ENCODE measurements around the gene EFCAB12.
A peak's percentile ranks its signal among the peaks of the same experiment; 100 is the strongest.

EFCAB12 gene

DNA sequence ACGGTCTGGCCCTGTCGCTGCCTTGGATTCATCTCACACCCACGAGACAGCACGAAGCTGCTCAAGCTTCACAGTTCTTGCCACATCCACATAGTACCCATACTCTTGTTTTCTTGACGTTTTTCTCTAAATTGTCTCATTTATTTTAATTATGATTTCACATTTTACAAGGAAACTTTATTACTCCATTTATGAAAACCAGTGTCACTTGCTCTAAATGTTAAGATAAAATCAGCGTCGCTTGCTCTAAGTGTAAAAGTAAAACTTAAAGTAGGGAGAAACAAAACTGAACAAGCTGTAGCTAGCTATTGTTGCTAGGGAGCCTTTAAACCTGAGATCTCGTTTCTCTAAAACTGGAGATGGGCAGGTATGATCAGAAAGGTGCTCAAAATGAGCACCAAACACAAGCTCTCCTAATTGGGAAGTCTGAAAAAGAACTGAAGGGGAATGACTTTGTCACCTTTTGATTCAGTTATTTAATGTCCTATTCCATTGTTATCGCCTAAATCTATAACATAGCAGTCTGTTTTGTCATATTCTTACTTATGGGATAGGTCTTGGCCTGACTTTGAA lies 12.3 kb upstream of the EFCAB12 start:
- Histone ChIP-seq H3K36me3 (peaks cover 26% of the 10 kb centered on the region), H3K27me3 (no peaks in the 10 kb centered on the region), H3K4me3 (ENCODE audit: low read depth in 1 of 2, low read length in 1 of 2) (peak overlapping the region; percentile 79 to 87), H3K9me3 (no peaks in the 10 kb centered on the region), H3K4me1 (ENCODE audit: control insufficient read depth in 1 of 2, insufficient read depth in 1 of 2, low read depth in 1 of 2, low read length in 1 of 2) (peaks cover 70 to 74% of the 10 kb centered on the region in 2 experiments), H3K27ac (peak overlapping the region; percentile 95)
- TF ChIP-seq, protein P1, sequence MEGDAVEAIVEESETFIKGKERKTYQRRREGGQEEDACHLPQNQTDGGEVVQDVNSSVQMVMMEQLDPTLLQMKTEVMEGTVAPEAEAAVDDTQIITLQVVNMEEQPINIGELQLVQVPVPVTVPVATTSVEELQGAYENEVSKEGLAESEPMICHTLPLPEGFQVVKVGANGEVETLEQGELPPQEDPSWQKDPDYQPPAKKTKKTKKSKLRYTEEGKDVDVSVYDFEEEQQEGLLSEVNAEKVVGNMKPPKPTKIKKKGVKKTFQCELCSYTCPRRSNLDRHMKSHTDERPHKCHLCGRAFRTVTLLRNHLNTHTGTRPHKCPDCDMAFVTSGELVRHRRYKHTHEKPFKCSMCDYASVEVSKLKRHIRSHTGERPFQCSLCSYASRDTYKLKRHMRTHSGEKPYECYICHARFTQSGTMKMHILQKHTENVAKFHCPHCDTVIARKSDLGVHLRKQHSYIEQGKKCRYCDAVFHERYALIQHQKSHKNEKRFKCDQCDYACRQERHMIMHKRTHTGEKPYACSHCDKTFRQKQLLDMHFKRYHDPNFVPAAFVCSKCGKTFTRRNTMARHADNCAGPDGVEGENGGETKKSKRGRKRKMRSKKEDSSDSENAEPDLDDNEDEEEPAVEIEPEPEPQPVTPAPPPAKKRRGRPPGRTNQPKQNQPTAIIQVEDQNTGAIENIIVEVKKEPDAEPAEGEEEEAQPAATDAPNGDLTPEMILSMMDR (IDR thresholded peaks at IDR 0.05): no peak

DNA sequence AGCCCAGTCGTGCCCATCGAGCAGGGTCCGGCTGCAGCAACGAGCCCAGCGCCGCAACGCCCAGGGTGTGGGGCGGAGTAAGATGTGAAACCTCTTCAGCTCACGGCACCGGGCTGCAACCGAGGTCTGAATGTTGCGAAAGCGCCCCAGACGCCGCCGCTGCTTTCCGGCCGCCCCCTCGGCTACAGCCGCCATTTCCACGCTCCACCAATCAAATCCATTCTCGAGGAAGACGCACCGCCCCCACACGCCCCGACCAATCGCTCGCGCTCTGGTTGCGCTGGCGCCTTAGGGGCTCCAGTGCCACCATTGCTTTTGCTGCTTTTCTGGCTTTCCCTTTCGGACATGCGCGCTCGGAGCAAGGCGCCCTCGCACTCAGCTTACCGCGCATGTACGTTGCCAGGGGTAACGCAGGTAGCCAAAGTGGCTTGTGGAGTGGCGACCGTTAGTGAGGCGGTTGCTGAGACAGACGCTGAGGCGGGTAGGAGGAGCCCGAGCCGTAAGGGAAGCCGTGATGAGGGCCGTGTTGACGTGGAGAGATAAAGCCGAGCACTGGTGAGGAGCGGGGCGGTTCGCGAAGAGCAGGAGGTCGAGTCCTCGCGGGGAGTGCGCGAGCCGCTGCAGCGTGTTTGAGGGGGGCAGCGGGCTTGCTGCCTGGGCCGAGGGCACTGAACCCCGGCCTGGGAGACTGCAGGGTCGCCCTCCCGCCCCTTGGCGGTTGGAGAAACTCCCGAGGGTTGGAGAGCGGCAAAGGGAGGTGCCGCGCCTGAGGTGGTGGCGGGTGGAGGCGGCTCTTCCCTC lies 11.6 kb upstream of the EFCAB12 start, which contains the start of the genes IFT122 and MBD4:
TSS of gene IFT122 (plus strand) at position 408 of the 801 bp plus-strand sequence. CDS start at position 515, 107 bp downstream.
TSS of gene MBD4 (minus strand) at position 132 of the 801 bp plus-strand sequence. CDS start at position 17, 115 bp downstream.
- H3K36me3 ChIP-seq: peaks cover 32% of the 10 kb centered on the region
- no peaks in the 10 kb centered on the region for H3K27me3 ChIP-seq
- TF ChIP-seq, protein P1 (IDR thresholded peaks at IDR 0.05): peak; percentile 37
- H3K4me3 ChIP-seq (ENCODE audit: low read depth in 1 of 2, low read length in 1 of 2): peak within 1 kb of the TSS; percentile 79 to 87
- no peaks in the 10 kb centered on the region for H3K9me3 ChIP-seq
- peaks cover 74 to 78% of the 10 kb centered on the region in 2 experiments for H3K4me1 ChIP-seq (ENCODE audit: control insufficient read depth in 1 of 2, insufficient read depth in 1 of 2, low read depth in 1 of 2, low read length in 1 of 2)
- H3K27ac ChIP-seq: peak within 1 kb of the TSS; percentile 95

DNA sequence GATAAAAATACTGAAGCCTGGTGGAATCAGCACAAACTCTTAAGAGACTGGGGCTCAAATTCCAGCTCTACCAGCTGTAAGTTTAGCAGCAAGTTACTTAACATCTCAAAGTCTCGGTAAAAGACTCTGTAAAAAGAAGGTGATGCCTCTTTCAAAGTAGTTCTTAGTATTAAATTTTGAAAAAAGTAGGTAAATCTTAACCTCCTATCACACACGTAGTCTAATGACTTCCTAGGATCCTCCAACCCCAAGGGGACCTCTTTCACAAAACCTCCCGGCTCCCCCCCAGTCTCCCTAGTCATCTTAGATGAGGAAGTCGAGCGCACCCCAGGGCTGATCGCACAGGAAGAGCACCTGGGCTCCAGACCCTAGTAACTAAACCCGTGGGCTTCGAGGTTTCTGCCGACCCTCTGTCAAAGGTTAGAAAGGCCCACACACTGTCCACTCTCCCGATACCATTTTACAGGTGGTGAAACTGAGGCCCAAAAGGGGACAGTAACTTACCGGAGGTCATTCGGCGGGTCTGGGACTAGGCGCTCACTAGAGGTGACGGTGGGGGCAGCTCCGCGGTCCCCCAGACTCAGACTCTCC lies 10.9 kb upstream of the EFCAB12 start:
- H3K36me3 ChIP-seq: peaks cover 39% of the 10 kb centered on the region
- no peaks in the 10 kb centered on the region for H3K9me3 ChIP-seq
- H3K27me3 ChIP-seq: no peaks in the 10 kb centered on the region
- H3K4me1 ChIP-seq (ENCODE audit: control insufficient read depth in 1 of 2, insufficient read depth in 1 of 2, low read depth in 1 of 2, low read length in 1 of 2): peaks cover 72 to 75% of the 10 kb centered on the region in 2 experiments
- TF ChIP-seq, protein P1 (IDR thresholded peaks at IDR 0.05): no peak
- H3K4me3 ChIP-seq (ENCODE audit: low read depth in 1 of 2, low read length in 1 of 2): peak overlapping the region; percentile 79 to 87
- peak overlapping the region; percentile 95 for H3K27ac ChIP-seq

DNA sequence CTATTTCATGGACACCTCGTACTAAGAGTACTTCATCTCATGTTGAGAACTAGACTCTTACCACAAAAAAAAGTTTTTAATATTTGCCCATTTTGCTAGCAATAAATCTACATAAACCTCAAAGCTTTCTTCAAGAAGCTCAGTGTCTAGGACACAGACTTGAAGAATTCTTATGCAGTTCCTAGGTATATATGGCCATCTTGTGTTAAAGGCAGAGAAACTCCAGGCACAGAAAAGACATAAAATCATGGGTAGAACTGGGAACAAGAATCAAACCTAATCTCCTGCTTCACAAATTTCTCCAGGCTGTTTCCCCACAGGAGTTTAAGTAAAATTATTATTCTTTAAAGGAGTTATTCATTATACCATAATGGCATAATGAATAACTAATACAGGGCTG lies 6.9 kb upstream of the EFCAB12 start:
- Histone ChIP-seq H3K4me3 (ENCODE audit: low read depth in 1 of 2, low read length in 1 of 2) (no peak overlapping the region), H3K9me3 (no peaks in the 10 kb centered on the region), H3K4me1 (ENCODE audit: control insufficient read depth in 1 of 2, insufficient read depth in 1 of 2, low read depth in 1 of 2, low read length in 1 of 2) (peaks cover 44 to 46% of the 10 kb centered on the region in 2 experiments), H3K36me3 (peaks cover 78% of the 10 kb centered on the region), H3K27ac (no peak overlapping the region), H3K27me3 (no peaks in the 10 kb centered on the region)
- TF ChIP-seq, protein P1 (IDR thresholded peaks at IDR 0.05): no peak

DNA sequence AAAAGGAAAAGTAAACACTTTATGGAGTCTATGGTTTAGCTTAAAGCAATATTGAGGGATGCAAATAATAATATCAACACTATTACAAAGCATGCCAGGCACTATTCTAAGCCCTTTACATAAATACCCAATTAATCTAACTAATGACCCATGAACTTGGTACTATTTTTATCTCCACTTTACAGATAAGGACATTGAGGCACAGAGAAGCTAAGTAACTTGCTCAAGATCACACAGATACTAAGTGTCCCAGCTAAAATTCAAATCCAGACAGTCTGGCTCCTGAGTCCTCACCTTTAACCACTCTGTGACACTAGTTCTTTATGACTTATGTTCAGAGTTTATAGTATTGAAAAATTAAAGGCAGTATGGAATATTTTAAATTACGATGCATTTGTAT lies 5.7 kb upstream of the EFCAB12 start:
- Histone ChIP-seq H3K27me3 (no peaks in the 10 kb centered on the region), H3K27ac (no peak overlapping the region), H3K9me3 (no peaks in the 10 kb centered on the region), H3K4me3 (ENCODE audit: low read depth in 1 of 2, low read length in 1 of 2) (no peak overlapping the region), H3K4me1 (ENCODE audit: control insufficient read depth in 1 of 2, insufficient read depth in 1 of 2, low read depth in 1 of 2, low read length in 1 of 2) (peaks cover 41 to 44% of the 10 kb centered on the region in 2 experiments), H3K36me3 (peaks cover 91% of the 10 kb centered on the region)
- TF ChIP-seq, protein P1 (IDR thresholded peaks at IDR 0.05): no peak

Measured in neutrophil (primary cell).